Measurements from ENCODE around the gene CHMP6. TPM values are rescaled to one million over a fixed set of nuclear protein-coding genes. Genes with fewer than 3 reads are reported as not detected.

Gene CHMP6
- total and polyA plus RNA-seq, 9 of the 15 experiments (the other 6 are each of a cell fraction or from before 2014, with no cell fraction given), result 0.25 to 30.4 (median 13.4) TPM

- TF ChIP-seq FOXJ3 (CRISPR knock-in tag; IDR thresholded peaks at IDR 0.05) (0 out of 2 replicates have a peak, but pooled peaks have one; percentile 30), PHF21A (IDR thresholded peaks at IDR 0.05; ENCODE audit: borderline replicate concordance, low read depth) (no peak), PURB (CRISPR knock-in tag; IDR thresholded peaks at IDR 0.05; ENCODE audit: low read depth) (no peak), ZNF431 (CRISPR knock-in tag; IDR thresholded peaks at IDR 0.05) (no peak), NR3C1 (CRISPR knock-in tag; IDR thresholded peaks at IDR 0.05) (no peak), ZFP1 (CRISPR knock-in tag; IDR thresholded peaks at IDR 0.05) (no peak), MYNN (IDR thresholded peaks at IDR 0.05) (peak; percentile 43; the same call in 1 of the 2 replicates), MYNN (CRISPR knock-in tag; IDR thresholded peaks at IDR 0.05) (no peak), ZBED1 (IDR thresholded peaks at IDR 0.05) (no peak), TCF3 (CRISPR knock-in tag; IDR thresholded peaks at IDR 0.05) (no peak; the same call in none of the 2 replicates), MAFF (IDR thresholded peaks at IDR 0.05; ENCODE audit: low read length) (no peak), PBX2 (CRISPR knock-in tag; IDR thresholded peaks at IDR 0.05; ENCODE audit: low read depth) (no peak), PBX2 (tag; conservative IDR thresholded peaks at IDR 0.05; ENCODE audit: low read depth) (0 out of 2 replicates have a peak, but pooled peaks have one; percentile 22), FOXJ2 (tag; IDR thresholded peaks at IDR 0.05) (no peak), HNRNPH1 (optimal IDR thresholded peaks at IDR 0.05; ENCODE audit: low read depth, low read length) (no peak), BMI1 (IDR thresholded peaks at IDR 0.05; ENCODE audit: low read length) (no peak), ZNF280A (IDR thresholded peaks at IDR 0.05; ENCODE audit: low read depth, partially characterized antibody) (no peak), BRCA1 (IDR thresholded peaks at IDR 0.05) (no peak), BRCA1 (CRISPR knock-in tag; IDR thresholded peaks at IDR 0.05) (no peak), NCOA6 (IDR thresholded peaks at IDR 0.05) (no peak), ETV6 (IDR thresholded peaks at IDR 0.05; ENCODE audit: borderline replicate concordance in 1 of 2, low read depth in 2 of 2, low read length in 1 of 2) (no peak), ETV6 (CRISPR knock-in tag; IDR thresholded peaks at IDR 0.05; ENCODE audit: borderline replicate concordance) (no peak), IFI16 (CRISPR knock-in tag; IDR thresholded peaks at IDR 0.05) (no peak), LARP7 (IDR thresholded peaks at IDR 0.05) (0 out of 2 replicates have a peak, but pooled peaks have one; percentile 32), POLR2A (conservative IDR thresholded peaks at IDR 0.05) (peak; percentile 86)
- TF ChIP-seq, protein P1, sequence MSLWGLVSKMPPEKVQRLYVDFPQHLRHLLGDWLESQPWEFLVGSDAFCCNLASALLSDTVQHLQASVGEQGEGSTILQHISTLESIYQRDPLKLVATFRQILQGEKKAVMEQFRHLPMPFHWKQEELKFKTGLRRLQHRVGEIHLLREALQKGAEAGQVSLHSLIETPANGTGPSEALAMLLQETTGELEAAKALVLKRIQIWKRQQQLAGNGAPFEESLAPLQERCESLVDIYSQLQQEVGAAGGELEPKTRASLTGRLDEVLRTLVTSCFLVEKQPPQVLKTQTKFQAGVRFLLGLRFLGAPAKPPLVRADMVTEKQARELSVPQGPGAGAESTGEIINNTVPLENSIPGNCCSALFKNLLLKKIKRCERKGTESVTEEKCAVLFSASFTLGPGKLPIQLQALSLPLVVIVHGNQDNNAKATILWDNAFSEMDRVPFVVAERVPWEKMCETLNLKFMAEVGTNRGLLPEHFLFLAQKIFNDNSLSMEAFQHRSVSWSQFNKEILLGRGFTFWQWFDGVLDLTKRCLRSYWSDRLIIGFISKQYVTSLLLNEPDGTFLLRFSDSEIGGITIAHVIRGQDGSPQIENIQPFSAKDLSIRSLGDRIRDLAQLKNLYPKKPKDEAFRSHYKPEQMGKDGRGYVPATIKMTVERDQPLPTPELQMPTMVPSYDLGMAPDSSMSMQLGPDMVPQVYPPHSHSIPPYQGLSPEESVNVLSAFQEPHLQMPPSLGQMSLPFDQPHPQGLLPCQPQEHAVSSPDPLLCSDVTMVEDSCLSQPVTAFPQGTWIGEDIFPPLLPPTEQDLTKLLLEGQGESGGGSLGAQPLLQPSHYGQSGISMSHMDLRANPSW (CRISPR knock-in tag; IDR thresholded peaks at IDR 0.05), result no peak
These were observed 26.6 kb downstream of the CHMP6 start (continued) for GRCh38 chr17:81018044-81018802.
